ENCODE data around the gene GRM4.
A peak's percentile ranks its signal among the peaks of the same experiment; 100 is the strongest.

Gene GRM4

DNA sequence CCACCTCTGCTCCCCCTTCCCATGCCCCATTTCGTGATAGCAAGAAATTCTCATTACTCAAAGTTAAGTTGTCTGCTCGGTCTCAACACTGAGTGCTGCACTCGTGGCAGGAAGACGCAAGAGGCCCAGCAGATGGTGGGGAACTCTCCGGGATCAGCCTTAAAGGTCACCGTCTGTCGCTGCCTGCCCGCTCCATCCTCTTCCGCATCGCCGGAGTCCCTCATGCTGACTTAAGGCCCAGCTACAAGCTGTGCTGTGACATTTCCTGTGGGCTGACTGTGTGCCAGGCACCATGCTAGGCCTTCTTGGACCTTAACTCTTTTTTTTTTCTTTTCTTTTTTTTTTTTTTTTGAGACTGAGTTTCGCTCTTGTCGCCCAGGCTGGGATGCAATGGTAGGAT lies 17.8 kb downstream of the GRM4 start:
- TF ChIP-seq, protein P1, sequence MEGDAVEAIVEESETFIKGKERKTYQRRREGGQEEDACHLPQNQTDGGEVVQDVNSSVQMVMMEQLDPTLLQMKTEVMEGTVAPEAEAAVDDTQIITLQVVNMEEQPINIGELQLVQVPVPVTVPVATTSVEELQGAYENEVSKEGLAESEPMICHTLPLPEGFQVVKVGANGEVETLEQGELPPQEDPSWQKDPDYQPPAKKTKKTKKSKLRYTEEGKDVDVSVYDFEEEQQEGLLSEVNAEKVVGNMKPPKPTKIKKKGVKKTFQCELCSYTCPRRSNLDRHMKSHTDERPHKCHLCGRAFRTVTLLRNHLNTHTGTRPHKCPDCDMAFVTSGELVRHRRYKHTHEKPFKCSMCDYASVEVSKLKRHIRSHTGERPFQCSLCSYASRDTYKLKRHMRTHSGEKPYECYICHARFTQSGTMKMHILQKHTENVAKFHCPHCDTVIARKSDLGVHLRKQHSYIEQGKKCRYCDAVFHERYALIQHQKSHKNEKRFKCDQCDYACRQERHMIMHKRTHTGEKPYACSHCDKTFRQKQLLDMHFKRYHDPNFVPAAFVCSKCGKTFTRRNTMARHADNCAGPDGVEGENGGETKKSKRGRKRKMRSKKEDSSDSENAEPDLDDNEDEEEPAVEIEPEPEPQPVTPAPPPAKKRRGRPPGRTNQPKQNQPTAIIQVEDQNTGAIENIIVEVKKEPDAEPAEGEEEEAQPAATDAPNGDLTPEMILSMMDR (IDR thresholded peaks at IDR 0.05; ENCODE audit: low read length, missing control alignments), result no peak
- H3K4me3 ChIP-seq (replicated peaks; ENCODE audit: low read depth, low read length), result no peak overlapping the region
- DNase-seq (ENCODE audit: low read depth), result no peak

DNA sequence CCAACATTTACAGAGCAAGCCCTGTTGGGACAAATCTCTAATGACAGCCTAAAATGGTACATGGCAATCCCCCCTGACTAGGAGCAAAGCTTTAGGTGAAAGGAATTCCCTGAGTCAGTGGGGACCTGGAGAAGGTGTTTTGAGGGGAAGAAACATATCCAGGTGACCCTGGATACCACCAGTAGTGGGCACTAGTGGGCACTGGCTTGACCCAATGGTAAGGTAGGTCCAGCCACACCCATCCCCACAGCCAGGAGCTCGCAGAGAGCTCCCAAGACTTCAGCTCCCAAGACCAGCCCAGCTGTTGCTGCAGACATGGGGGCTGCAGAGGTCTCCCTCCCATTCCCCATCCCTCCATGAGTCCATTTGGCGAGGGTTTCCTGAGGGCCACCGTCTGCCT lies 19.5 kb downstream of the GRM4 start:
- TF ChIP-seq, protein P1 (IDR thresholded peaks at IDR 0.05; ENCODE audit: low read length, missing control alignments), result no peak
- DNase-seq (ENCODE audit: low read depth), result no peak
- no peak overlapping the region for H3K4me3 ChIP-seq (replicated peaks; ENCODE audit: low read depth, low read length)

DNA sequence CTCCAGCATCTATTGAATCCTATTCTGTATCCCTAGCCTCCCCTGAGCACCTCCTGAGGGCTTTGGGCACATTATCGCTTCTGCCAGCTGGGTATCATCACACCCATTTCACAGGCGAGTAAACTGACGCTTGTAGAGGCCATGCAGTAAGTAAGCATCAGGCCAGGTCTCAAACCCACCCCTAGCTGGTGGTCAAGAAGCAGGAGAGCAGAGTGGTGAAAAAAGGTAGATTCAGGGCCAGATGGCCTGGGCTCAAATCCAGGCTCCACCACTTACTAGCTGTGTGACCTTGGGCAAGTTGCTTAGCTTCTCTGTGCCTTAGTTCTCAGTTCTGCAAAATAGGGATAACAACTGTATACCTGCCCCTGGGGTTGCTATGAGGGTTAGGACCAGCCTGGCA lies 19.9 kb downstream of the GRM4 start:
- TF ChIP-seq, protein P1 (IDR thresholded peaks at IDR 0.05; ENCODE audit: low read length, missing control alignments), result no peak
- no peak for DNase-seq (ENCODE audit: low read depth)

DNA sequence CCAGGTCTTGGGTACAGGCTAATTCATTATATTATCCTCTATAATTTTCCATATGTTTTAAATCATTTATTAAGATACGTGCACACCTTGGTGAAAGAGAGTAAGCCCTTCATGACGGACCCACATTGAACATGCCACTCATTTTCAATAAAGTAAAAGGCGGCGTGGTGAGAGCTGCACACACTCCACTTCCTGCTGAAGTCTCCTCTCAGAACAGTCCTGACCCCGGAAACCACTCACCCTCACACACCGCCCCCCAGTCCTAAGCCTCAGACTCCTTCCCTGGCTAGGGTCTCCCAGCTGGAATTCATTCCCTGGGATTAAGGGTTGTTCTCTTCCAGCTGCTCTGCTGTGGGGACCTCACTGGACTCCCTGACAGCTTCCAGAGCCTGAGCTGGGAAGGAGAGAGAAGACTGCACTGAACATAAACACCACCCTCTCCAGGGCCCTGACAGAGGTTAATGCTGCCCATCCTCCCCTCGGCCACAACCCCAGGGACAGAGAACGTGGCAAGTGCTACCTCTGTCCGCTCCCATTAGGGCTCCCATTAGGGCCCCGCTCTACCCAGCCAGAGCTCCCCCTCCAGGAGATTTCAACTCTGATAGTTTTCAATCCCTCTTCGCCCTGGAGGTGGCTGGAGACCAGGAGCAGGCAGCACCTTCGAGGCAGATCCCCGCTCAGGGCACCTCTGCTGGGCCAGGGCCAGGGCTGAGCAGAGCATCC lies 24.8 kb downstream of the GRM4 start:
- H3K4me3 ChIP-seq (replicated peaks; ENCODE audit: low read depth, low read length), result no peak overlapping the region
- TF ChIP-seq, protein P1 (IDR thresholded peaks at IDR 0.05; ENCODE audit: low read length, missing control alignments), result no peak
- no peak for DNase-seq (ENCODE audit: low read depth)

More for the DNA sequence above, 19.9 kb downstream of the GRM4 start:
- H3K4me3 ChIP-seq (replicated peaks; ENCODE audit: low read depth, low read length), result no peak overlapping the region

DNA sequence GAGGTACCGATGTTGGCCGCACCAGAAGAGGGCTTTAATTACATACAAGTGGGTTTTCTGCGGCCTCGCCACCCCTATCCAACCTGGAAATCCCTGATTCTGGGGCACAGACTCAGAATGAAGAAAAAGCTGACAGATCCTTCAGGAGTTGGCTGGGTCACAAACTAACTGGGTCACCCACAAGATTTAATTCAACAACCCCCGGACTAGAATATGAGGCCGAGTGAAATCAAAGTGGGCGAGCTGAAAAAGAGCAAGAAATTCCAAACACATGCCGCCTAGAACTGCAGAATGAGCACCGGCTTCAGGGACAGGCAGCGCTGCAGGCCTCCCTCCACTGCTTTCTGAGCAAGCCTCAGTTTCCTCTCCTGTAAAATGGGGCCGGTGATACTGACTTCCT lies 30.0 kb downstream of the GRM4 start:
- DNase-seq (ENCODE audit: low read depth), result no peak
- no peak overlapping the region for H3K4me3 ChIP-seq (replicated peaks; ENCODE audit: low read depth, low read length)
- TF ChIP-seq, protein P1 (IDR thresholded peaks at IDR 0.05; ENCODE audit: low read length, missing control alignments), result no peak

DNA sequence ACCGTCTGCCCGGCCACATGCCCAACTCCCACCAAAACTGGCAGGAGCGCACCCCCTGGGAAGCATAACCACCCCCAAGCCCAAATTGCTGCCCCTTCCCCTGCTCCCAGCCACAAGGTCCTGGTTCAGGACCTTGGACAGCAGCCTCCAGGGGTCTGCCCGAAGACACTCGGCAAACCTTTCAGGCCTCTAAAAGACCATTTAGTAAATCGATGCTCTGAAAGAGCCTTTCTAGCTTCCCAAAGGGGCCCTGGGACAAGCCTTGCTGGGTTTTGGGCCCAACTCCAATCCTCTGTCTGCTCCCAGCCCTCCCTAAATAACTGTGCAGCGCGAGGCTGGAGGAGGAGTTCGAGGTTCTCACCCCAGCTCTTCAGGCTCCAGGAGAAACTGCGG lies 30.5 kb downstream of the GRM4 start:
- TF ChIP-seq, protein P1 (IDR thresholded peaks at IDR 0.05; ENCODE audit: low read length, missing control alignments), result no peak
- H3K4me3 ChIP-seq (replicated peaks; ENCODE audit: low read depth, low read length), result no peak overlapping the region
- peak; percentile 27 for DNase-seq (ENCODE audit: low read depth)
